ENCODE measurements around the gene ATP5PD. TPM values are rescaled to one million over a fixed set of nuclear protein-coding genes. Genes with fewer than 3 reads are reported as not detected.

The ATP5PD gene
- total RNA-seq, 1 donor from 2014 or later, result 247 TPM

GRCh38 chr17:75003070-75003956 is 43.5 kb downstream of the ATP5PD start:
- Histone ChIP-seq H3K27me3 (ENCODE audit: control insufficient read depth in 3 of 3, insufficient read depth in 3 of 3, low read length in 3 of 3) (no peaks in the 10 kb centered on the region), H3K4me3 (ENCODE audit: low read length in 3 of 3) (no peak overlapping the region), H3K27ac (ENCODE audit: low read depth, low read length) (no peak overlapping the region), H3K9me3 (ENCODE audit: control insufficient read depth in 3 of 3, low read length in 3 of 3) (no peaks in the 10 kb centered on the region), H3K4me1 (ENCODE audit: control insufficient read depth in 3 of 3, insufficient read depth in 3 of 3, low read length in 3 of 3) (no peaks in the 10 kb centered on the region), H3K36me3 (ENCODE audit: control insufficient read depth in 3 of 3, insufficient read depth in 3 of 3, low read length in 3 of 3) (peaks cover 0 to 14% (median 14%) of the 10 kb centered on the region in 3 donors), H3K9ac (ENCODE audit: low read depth in 1 of 3, low read length in 3 of 3) (no peak overlapping the region)

- Histone ChIP-seq H3K27me3 (ENCODE audit: control insufficient read depth in 3 of 3, insufficient read depth in 3 of 3, low read length in 3 of 3) (no peaks in the 10 kb centered on the region), H3K36me3 (ENCODE audit: control insufficient read depth in 3 of 3, insufficient read depth in 3 of 3, low read length in 3 of 3) (peaks cover 0 to 14% (median 14%) of the 10 kb centered on the region in 3 donors), H3K27ac (ENCODE audit: low read depth, low read length) (no peak overlapping the region), H3K9me3 (ENCODE audit: control insufficient read depth in 3 of 3, low read length in 3 of 3) (no peaks in the 10 kb centered on the region), H3K9ac (ENCODE audit: low read depth in 1 of 3, low read length in 3 of 3) (no peak overlapping the region), H3K4me3 (ENCODE audit: low read length in 3 of 3) (no peak overlapping the region), H3K4me1 (ENCODE audit: control insufficient read depth in 3 of 3, insufficient read depth in 3 of 3, low read length in 3 of 3) (no peaks in the 10 kb centered on the region)
Observed at GRCh38 chr17:75001915-75002843, 44.6 kb downstream of the ATP5PD start.

GRCh38 chr17:74999523-74999922 is 47.2 kb downstream of the ATP5PD start:
- Histone ChIP-seq H3K9ac (ENCODE audit: low read depth in 1 of 3, low read length in 3 of 3) (no peak overlapping the region), H3K27me3 (ENCODE audit: control insufficient read depth in 3 of 3, insufficient read depth in 3 of 3, low read length in 3 of 3) (no peaks in the 10 kb centered on the region), H3K4me3 (ENCODE audit: low read length in 3 of 3) (no peak overlapping the region), H3K4me1 (ENCODE audit: control insufficient read depth in 3 of 3, insufficient read depth in 3 of 3, low read length in 3 of 3) (no peaks in the 10 kb centered on the region), H3K36me3 (ENCODE audit: control insufficient read depth in 3 of 3, insufficient read depth in 3 of 3, low read length in 3 of 3) (peaks cover 0 to 14% (median 13%) of the 10 kb centered on the region in 3 donors), H3K9me3 (ENCODE audit: control insufficient read depth in 3 of 3, low read length in 3 of 3) (no peaks in the 10 kb centered on the region), H3K27ac (ENCODE audit: low read depth, low read length) (no peak overlapping the region)

- Histone ChIP-seq H3K9ac (ENCODE audit: low read depth in 1 of 3, low read length in 3 of 3) (no peak overlapping the region), H3K36me3 (ENCODE audit: control insufficient read depth in 3 of 3, insufficient read depth in 3 of 3, low read length in 3 of 3) (peaks cover 0 to 12% (median 11%) of the 10 kb centered on the region in 3 donors)
Observed at GRCh38 chr17:74998783-74999182, 48.0 kb downstream of the ATP5PD start.

GRCh38 chr17:74995847-74996246 is 50.9 kb downstream of the ATP5PD start:
- Histone ChIP-seq H3K9me3 (ENCODE audit: control insufficient read depth in 3 of 3, low read length in 3 of 3) (no peaks in the 10 kb centered on the region), H3K27me3 (ENCODE audit: control insufficient read depth in 3 of 3, insufficient read depth in 3 of 3, low read length in 3 of 3) (no peaks in the 10 kb centered on the region), H3K36me3 (ENCODE audit: control insufficient read depth in 3 of 3, insufficient read depth in 3 of 3, low read length in 3 of 3) (peaks cover 0 to 3% (median 0%) of the 10 kb centered on the region in 3 donors), H3K4me3 (ENCODE audit: low read length in 3 of 3) (no peak overlapping the region), H3K27ac (ENCODE audit: low read depth, low read length) (no peak overlapping the region), H3K4me1 (ENCODE audit: control insufficient read depth in 3 of 3, insufficient read depth in 3 of 3, low read length in 3 of 3) (peaks cover 0 to 1% (median 0%) of the 10 kb centered on the region in 3 donors), H3K9ac (ENCODE audit: low read depth in 1 of 3, low read length in 3 of 3) (no peak overlapping the region)

More at GRCh38 chr17:74998783-74999182, 48.0 kb downstream of the ATP5PD start:
- H3K27ac ChIP-seq (ENCODE audit: low read depth, low read length), result no peak overlapping the region
- no peak overlapping the region for H3K4me3 ChIP-seq (ENCODE audit: low read length in 3 of 3)
- no peaks in the 10 kb centered on the region for H3K9me3 ChIP-seq (ENCODE audit: control insufficient read depth in 3 of 3, low read length in 3 of 3)
- no peaks in the 10 kb centered on the region for H3K27me3 ChIP-seq (ENCODE audit: control insufficient read depth in 3 of 3, insufficient read depth in 3 of 3, low read length in 3 of 3)
- H3K4me1 ChIP-seq (ENCODE audit: control insufficient read depth in 3 of 3, insufficient read depth in 3 of 3, low read length in 3 of 3), result no peaks in the 10 kb centered on the region

- H3K9ac ChIP-seq (ENCODE audit: low read depth in 1 of 3, low read length in 3 of 3), result no peak overlapping the region
- peaks cover 7 to 13% (median 9%) of the 10 kb centered on the region in 3 donors for H3K4me1 ChIP-seq (ENCODE audit: control insufficient read depth in 3 of 3, insufficient read depth in 3 of 3, low read length in 3 of 3)
- peaks cover 0 to 2% (median 0%) of the 10 kb centered on the region in 3 donors for H3K36me3 ChIP-seq (ENCODE audit: control insufficient read depth in 3 of 3, insufficient read depth in 3 of 3, low read length in 3 of 3)
- no peak overlapping the region for H3K27ac ChIP-seq (ENCODE audit: low read depth, low read length)
- no peaks in the 10 kb centered on the region for H3K27me3 ChIP-seq (ENCODE audit: control insufficient read depth in 3 of 3, insufficient read depth in 3 of 3, low read length in 3 of 3)
- no peaks in the 10 kb centered on the region for H3K9me3 ChIP-seq (ENCODE audit: control insufficient read depth in 3 of 3, low read length in 3 of 3)
- H3K4me3 ChIP-seq (ENCODE audit: low read length in 3 of 3), result no peak overlapping the region
Observed at GRCh38 chr17:74994440-74994839, 52.3 kb downstream of the ATP5PD start.

- Histone ChIP-seq H3K9me3 (ENCODE audit: control insufficient read depth in 3 of 3, low read length in 3 of 3) (no peaks in the 10 kb centered on the region), H3K4me3 (ENCODE audit: low read length in 3 of 3) (no peak overlapping the region), H3K36me3 (ENCODE audit: control insufficient read depth in 3 of 3, insufficient read depth in 3 of 3, low read length in 3 of 3) (no peaks in the 10 kb centered on the region), H3K27ac (ENCODE audit: low read depth, low read length) (no peak overlapping the region), H3K27me3 (ENCODE audit: control insufficient read depth in 3 of 3, insufficient read depth in 3 of 3, low read length in 3 of 3) (peaks cover 0 to 3% (median 0%) of the 10 kb centered on the region in 3 donors), H3K9ac (ENCODE audit: low read depth in 1 of 3, low read length in 3 of 3) (no peak overlapping the region), H3K4me1 (ENCODE audit: control insufficient read depth in 3 of 3, insufficient read depth in 3 of 3, low read length in 3 of 3) (peaks cover 17 to 28% (median 20%) of the 10 kb centered on the region in 3 donors)
Observed at GRCh38 chr17:74992223-74992622, 54.5 kb downstream of the ATP5PD start.

- peaks cover 20 to 33% (median 22%) of the 10 kb centered on the region in 3 donors for H3K4me1 ChIP-seq (ENCODE audit: control insufficient read depth in 3 of 3, insufficient read depth in 3 of 3, low read length in 3 of 3)
- H3K27me3 ChIP-seq (ENCODE audit: control insufficient read depth in 3 of 3, insufficient read depth in 3 of 3, low read length in 3 of 3), result peaks cover 0 to 3% (median 2%) of the 10 kb centered on the region in 3 donors
- H3K9ac ChIP-seq (ENCODE audit: low read depth in 1 of 3, low read length in 3 of 3), result peak overlapping the region in 1 of 3 donors; percentile 45
- peak overlapping the region; percentile 6 for H3K27ac ChIP-seq (ENCODE audit: low read depth, low read length)
- H3K9me3 ChIP-seq (ENCODE audit: control insufficient read depth in 3 of 3, low read length in 3 of 3), result no peaks in the 10 kb centered on the region
- H3K4me3 ChIP-seq (ENCODE audit: low read length in 3 of 3), result peak overlapping the region in 1 of 3 donors; percentile 2
- H3K36me3 ChIP-seq (ENCODE audit: control insufficient read depth in 3 of 3, insufficient read depth in 3 of 3, low read length in 3 of 3), result no peaks in the 10 kb centered on the region
Observed at GRCh38 chr17:74990581-74991105, 56.1 kb downstream of the ATP5PD start.
